GM12891 (cell line): ENCODE results near the gene HOXA10.

Source experiments
- POLR2A ChIP-seq: IDR thresholded peaks from 2 replicates; pipeline ENCODE4 v1.6.1; 2011; ENCODE audit warnings: low read depth, low read length, control low read depth
- TAF1 ChIP-seq: IDR thresholded peaks from 2 replicates; pipeline ENCODE4 v1.6.1; 2011; ENCODE audit warnings: low read depth, low read length, control low read depth

DNA sequence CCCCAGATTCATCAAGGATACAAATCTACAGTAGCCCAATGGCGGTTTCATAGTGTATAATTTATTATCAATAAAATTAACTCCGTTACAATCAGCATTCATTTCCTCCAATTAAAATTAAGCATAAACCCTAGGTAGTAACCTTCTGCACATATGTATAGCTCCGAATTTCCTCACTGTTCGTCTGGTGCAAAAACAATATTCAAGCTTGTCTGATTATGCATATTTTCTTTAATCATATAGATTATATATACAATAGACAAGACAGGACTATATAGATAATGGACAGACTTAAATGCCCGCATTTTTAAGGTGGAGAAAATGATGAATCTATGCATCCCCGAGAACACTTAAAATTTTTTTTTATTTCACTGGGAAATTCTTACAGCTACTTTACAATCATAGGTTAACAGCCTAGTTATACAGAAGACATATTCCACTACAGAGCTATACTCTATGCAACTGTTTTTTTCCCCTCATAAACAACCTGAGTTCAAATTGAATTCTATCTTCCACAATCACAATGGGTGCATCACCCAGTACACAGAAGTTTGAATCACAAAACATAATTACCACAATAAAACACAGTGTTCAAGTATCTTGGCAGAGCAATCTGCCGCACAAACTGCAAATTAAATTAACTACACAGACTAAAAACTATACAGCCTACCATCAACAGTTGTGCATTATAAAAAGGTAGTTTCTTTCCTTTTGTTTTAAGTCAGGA is 11.4 kb downstream of the HOXA10 start:
- TF ChIP-seq POLR2A = no peak
- no peak for TF ChIP-seq TAF1
